ENCODE results near the gene PPP2R5C. TPM values are rescaled to one million over a fixed set of nuclear protein-coding genes. Genes with fewer than 3 reads are reported as not detected.

PPP2R5C gene
- total and polyA plus RNA-seq, 9 of the 15 experiments (the other 6 are each of a cell fraction or from before 2014, with no cell fraction given), result 284 to 617 (median 395) TPM

GRCh38 chr14:101927859-101928258 lies 166.3 kb downstream of the PPP2R5C start (continued):
- TF ChIP-seq ZNF407 (IDR thresholded peaks at IDR 0.05; ENCODE audit: low read depth) (no peak), POLR2H (tag; IDR thresholded peaks at IDR 0.05; ENCODE audit: low read depth) (no peak; the same call in 1 of the 2 replicates), MAFK (IDR thresholded peaks at IDR 0.05; ENCODE audit: low read length) (no peak), PYGO2 (tag; IDR thresholded peaks at IDR 0.05) (no peak), ATF7 (IDR thresholded peaks at IDR 0.05) (peak; percentile 81), HNRNPLL (IDR thresholded peaks at IDR 0.05; ENCODE audit: low read depth, low read length, poor library complexity, severe bottlenecking) (peak; percentile 69), ZNF217 (CRISPR knock-in tag; IDR thresholded peaks at IDR 0.05) (no peak), ZEB2 (IDR thresholded peaks at IDR 0.05) (no peak), EZH2 (IDR thresholded peaks at IDR 0.05; ENCODE audit: borderline replicate concordance, low read depth, low read length) (no peak), JUN (IDR thresholded peaks at IDR 0.05; ENCODE audit: borderline replicate concordance, low read depth, low read length) (peak; percentile 77), JUN (CRISPR knock-in tag; IDR thresholded peaks at IDR 0.05; ENCODE audit: borderline replicate concordance) (no peak), DLX4 (CRISPR knock-in tag; IDR thresholded peaks at IDR 0.05) (no peak), NR2C2 (CRISPR knock-in tag; IDR thresholded peaks at IDR 0.05) (no peak), NR2C2 (tag; IDR thresholded peaks at IDR 0.05) (peak; percentile 77), GABPB1 (CRISPR knock-in tag; IDR thresholded peaks at IDR 0.05) (no peak), MTA3 (IDR thresholded peaks at IDR 0.05; ENCODE audit: borderline replicate concordance) (no peak), U2AF2 (optimal IDR thresholded peaks at IDR 0.05; ENCODE audit: low read depth, low read length) (no peak), ARID3A (IDR thresholded peaks at IDR 0.05; ENCODE audit: borderline replicate concordance, low read depth, low read length) (peak; percentile 93; the same call in 1 of the 2 replicates)
